ENCODE results near the gene CPN1.

The CPN1 gene

GRCh38 chr10:100021322-100021721, 60.3 kb downstream of the CPN1 start:
- no peak overlapping the region for H3K27ac ChIP-seq (ENCODE audit: low read length, poor library complexity, severe bottlenecking)
- H3K9ac ChIP-seq (ENCODE audit: low read length): no peak overlapping the region
- H3K14ac ChIP-seq (ENCODE audit: low read length in 2 of 2): no peak overlapping the region
- no peaks in the 10 kb centered on the region for H3K36me3 ChIP-seq (ENCODE audit: control insufficient read depth in 1 of 2, insufficient read depth in 2 of 2, low read depth in 1 of 2, low read length in 2 of 2)
- no peak overlapping the region for H2AK5ac ChIP-seq (ENCODE audit: low read length, severe bottlenecking)
- H3K9me3 ChIP-seq (ENCODE audit: control insufficient read depth, low read length): no peaks in the 10 kb centered on the region
- H4K91ac ChIP-seq (ENCODE audit: low read length): no peak overlapping the region
- H3K27me3 ChIP-seq (ENCODE audit: control insufficient read depth in 1 of 2, insufficient read depth in 1 of 2, low read length in 2 of 2): no peaks in the 10 kb centered on the region
- no peak for DNase-seq
- H3K4me1 ChIP-seq (ENCODE audit: control insufficient read depth, insufficient read depth, low read depth, low read length): peaks cover 13% of the 10 kb centered on the region
- H2BK5ac ChIP-seq (ENCODE audit: low read depth, low read length, poor library complexity, severe bottlenecking): no peak overlapping the region
- no peak overlapping the region for H3K4me2 ChIP-seq (ENCODE audit: low read length, poor library complexity, severe bottlenecking)
- H3K79me1 ChIP-seq (replicated peaks; ENCODE audit: low read length, poor library complexity, severe bottlenecking): no peaks in the 10 kb centered on the region
- H2AFZ ChIP-seq (ENCODE audit: low read depth, low read length): no peak overlapping the region
- H3K4ac ChIP-seq (ENCODE audit: low read depth in 1 of 2, low read length in 2 of 2): no peak overlapping the region
- no peak overlapping the region for H3K23ac ChIP-seq (ENCODE audit: low read length in 2 of 2)
- H3K18ac ChIP-seq (ENCODE audit: low read depth in 1 of 2, low read length in 2 of 2): no peak overlapping the region
- no peak overlapping the region for H2BK12ac ChIP-seq (ENCODE audit: low read length in 2 of 2)
- 100% methylated on average over 1 of the region's 1 CpG for WGBS
- H2BK15ac ChIP-seq (ENCODE audit: low read depth, poor library complexity, severe bottlenecking): no peak overlapping the region
- H4K8ac ChIP-seq (ENCODE audit: low read length): no peak overlapping the region
- H2BK120ac ChIP-seq (ENCODE audit: low read depth, low read length): no peak overlapping the region
- H3K4me3 ChIP-seq (ENCODE audit: insufficient read depth in 1 of 2, low read depth in 1 of 2, low read length in 2 of 2): no peak overlapping the region

DNA sequence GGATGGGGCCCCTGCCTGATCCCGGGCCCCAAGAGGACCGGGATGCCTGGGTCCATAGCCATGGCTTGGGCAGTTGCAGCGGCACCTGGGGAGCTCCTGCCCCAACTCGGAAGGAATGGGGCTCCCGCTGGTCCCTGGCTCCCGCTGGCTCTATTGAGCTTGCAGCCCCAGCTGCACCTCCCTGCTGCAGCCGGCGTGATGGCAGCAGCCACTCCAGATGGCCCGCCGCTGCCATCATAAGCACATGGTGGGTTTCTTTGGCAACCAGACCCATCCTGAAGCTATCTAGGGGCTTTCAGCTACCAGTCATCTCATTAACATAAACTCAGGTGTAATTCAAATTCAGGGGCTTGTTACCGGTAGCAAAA, 60.8 kb downstream of the CPN1 start:
- Histone ChIP-seq H3K36me3 (ENCODE audit: control insufficient read depth in 1 of 2, insufficient read depth in 2 of 2, low read depth in 1 of 2, low read length in 2 of 2) (no peaks in the 10 kb centered on the region), H3K14ac (ENCODE audit: low read length in 2 of 2) (no peak overlapping the region), H4K8ac (ENCODE audit: low read length) (no peak overlapping the region), H2BK5ac (ENCODE audit: low read depth, low read length, poor library complexity, severe bottlenecking) (peak overlapping the region; percentile 14), H3K27ac (ENCODE audit: low read length, poor library complexity, severe bottlenecking) (peak overlapping the region; percentile 10), H3K9ac (ENCODE audit: low read length) (no peak overlapping the region), H2AK5ac (ENCODE audit: low read length, severe bottlenecking) (peak overlapping the region; percentile 44), H3K79me1 (replicated peaks; ENCODE audit: low read length, poor library complexity, severe bottlenecking) (no peaks in the 10 kb centered on the region), H3K18ac (ENCODE audit: low read depth in 1 of 2, low read length in 2 of 2) (no peak overlapping the region), H2BK15ac (ENCODE audit: low read depth, poor library complexity, severe bottlenecking) (no peak overlapping the region), H3K4me2 (ENCODE audit: low read length, poor library complexity, severe bottlenecking) (no peak overlapping the region), H4K91ac (ENCODE audit: low read length) (no peak overlapping the region), H2BK120ac (ENCODE audit: low read depth, low read length) (no peak overlapping the region), H3K9me3 (ENCODE audit: control insufficient read depth, low read length) (no peaks in the 10 kb centered on the region), H3K23ac (ENCODE audit: low read length in 2 of 2) (no peak overlapping the region), H3K4me3 (ENCODE audit: insufficient read depth in 1 of 2, low read depth in 1 of 2, low read length in 2 of 2) (no peak overlapping the region), H3K27me3 (ENCODE audit: control insufficient read depth in 1 of 2, insufficient read depth in 1 of 2, low read length in 2 of 2) (no peaks in the 10 kb centered on the region), H2AFZ (ENCODE audit: low read depth, low read length) (no peak overlapping the region), H3K4ac (ENCODE audit: low read depth in 1 of 2, low read length in 2 of 2) (no peak overlapping the region), H3K4me1 (ENCODE audit: control insufficient read depth, insufficient read depth, low read depth, low read length) (peaks cover 13% of the 10 kb centered on the region), H2BK12ac (ENCODE audit: low read length in 2 of 2) (no peak overlapping the region)
- DNase-seq: no peak
- WGBS: 83% methylated on average over 11 of the region's 11 CpGs

DNA sequence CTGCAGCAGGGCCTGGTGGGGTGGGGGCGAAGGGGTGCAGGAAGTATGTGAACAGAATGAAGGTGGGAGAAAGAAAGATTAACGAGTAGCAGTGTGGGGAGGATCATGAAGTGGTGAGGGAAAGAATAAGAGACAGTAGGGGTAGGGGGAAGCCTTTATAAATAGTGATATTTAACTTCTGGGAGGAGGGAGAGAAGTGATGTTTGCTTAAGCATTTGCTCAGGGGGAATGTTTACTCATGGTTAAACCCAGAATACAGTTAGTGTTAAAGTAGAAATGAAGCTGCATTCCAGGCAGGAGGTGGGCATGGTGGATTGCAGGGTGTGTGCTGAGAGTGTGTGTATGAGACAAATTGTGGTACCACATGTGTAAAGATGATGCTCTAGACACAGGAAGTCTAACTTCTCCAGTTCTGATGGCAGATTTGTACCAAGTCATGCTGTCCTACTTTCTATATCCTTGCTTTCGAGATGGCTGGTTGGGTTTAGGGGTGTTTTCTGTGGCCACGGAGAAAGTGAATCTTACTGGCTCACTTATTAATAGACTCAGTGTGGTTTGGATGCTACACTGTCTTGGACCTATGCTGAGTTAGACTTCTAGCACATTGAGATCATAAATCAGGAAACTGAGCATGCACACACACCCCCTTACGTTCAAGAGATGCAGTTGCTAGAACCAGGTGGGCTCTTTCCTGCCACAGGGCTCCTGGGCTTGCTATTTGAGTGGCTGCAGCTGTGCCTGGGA, 61.4 kb downstream of the CPN1 start:
- H3K4me2 ChIP-seq (ENCODE audit: low read length, poor library complexity, severe bottlenecking): peak overlapping the region; percentile 21
- no peak overlapping the region for H3K4me3 ChIP-seq (ENCODE audit: insufficient read depth in 1 of 2, low read depth in 1 of 2, low read length in 2 of 2)
- no peak overlapping the region for H2BK15ac ChIP-seq (ENCODE audit: low read depth, poor library complexity, severe bottlenecking)
- peak overlapping the region; percentile 70 for H2AK5ac ChIP-seq (ENCODE audit: low read length, severe bottlenecking)
- H3K79me1 ChIP-seq (replicated peaks; ENCODE audit: low read length, poor library complexity, severe bottlenecking): no peaks in the 10 kb centered on the region
- H4K91ac ChIP-seq (ENCODE audit: low read length): no peak overlapping the region
- no peak overlapping the region for H2BK12ac ChIP-seq (ENCODE audit: low read length in 2 of 2)
- H3K23ac ChIP-seq (ENCODE audit: low read length in 2 of 2): peak overlapping the region in 1 of 2 experiments; percentile 80
- 79% methylated on average over 5 of the region's 5 CpGs for WGBS
- no peaks in the 10 kb centered on the region for H3K27me3 ChIP-seq (ENCODE audit: control insufficient read depth in 1 of 2, insufficient read depth in 1 of 2, low read length in 2 of 2)
- H3K27ac ChIP-seq (ENCODE audit: low read length, poor library complexity, severe bottlenecking): peak overlapping the region; percentile 81
- H3K9me3 ChIP-seq (ENCODE audit: control insufficient read depth, low read length): no peaks in the 10 kb centered on the region
- peak overlapping the region in 1 of 2 experiments; percentile 41 for H3K4ac ChIP-seq (ENCODE audit: low read depth in 1 of 2, low read length in 2 of 2)
- peak overlapping the region; percentile 29 for H4K8ac ChIP-seq (ENCODE audit: low read length)
- no peak overlapping the region for H3K14ac ChIP-seq (ENCODE audit: low read length in 2 of 2)
- H2BK120ac ChIP-seq (ENCODE audit: low read depth, low read length): no peak overlapping the region
- H3K4me1 ChIP-seq (ENCODE audit: control insufficient read depth, insufficient read depth, low read depth, low read length): peaks cover 11% of the 10 kb centered on the region
- H3K9ac ChIP-seq (ENCODE audit: low read length): no peak overlapping the region
- peak overlapping the region; percentile 84 for H2BK5ac ChIP-seq (ENCODE audit: low read depth, low read length, poor library complexity, severe bottlenecking)
- no peaks in the 10 kb centered on the region for H3K36me3 ChIP-seq (ENCODE audit: control insufficient read depth in 1 of 2, insufficient read depth in 2 of 2, low read depth in 1 of 2, low read length in 2 of 2)
- DNase-seq: no peak
- H3K18ac ChIP-seq (ENCODE audit: low read depth in 1 of 2, low read length in 2 of 2): no peak overlapping the region
- H2AFZ ChIP-seq (ENCODE audit: low read depth, low read length): peak overlapping the region; percentile 42

DNA sequence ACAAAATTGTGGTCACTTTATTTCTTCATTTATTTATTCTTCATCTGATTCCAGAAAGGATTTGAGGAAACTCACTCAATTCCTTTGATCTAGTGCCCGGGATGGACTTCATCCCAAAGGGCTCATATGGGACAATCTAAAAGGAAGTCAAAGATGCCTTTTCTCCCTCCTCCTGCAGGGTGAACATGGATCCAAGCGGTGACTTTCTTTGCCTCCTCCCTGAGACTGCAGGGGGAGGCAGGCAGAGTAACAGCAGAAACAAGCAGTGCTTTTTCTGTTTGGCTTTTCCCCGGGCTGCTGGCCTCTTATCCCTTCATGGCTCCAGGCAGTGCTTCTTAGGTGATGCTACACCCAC, 61.9 kb downstream of the CPN1 start:
- H3K79me1 ChIP-seq (replicated peaks; ENCODE audit: low read length, poor library complexity, severe bottlenecking): no peaks in the 10 kb centered on the region
- peak overlapping the region; percentile 70 for H2AK5ac ChIP-seq (ENCODE audit: low read length, severe bottlenecking)
- H3K4ac ChIP-seq (ENCODE audit: low read depth in 1 of 2, low read length in 2 of 2): peak overlapping the region in 1 of 2 experiments; percentile 41
- H3K23ac ChIP-seq (ENCODE audit: low read length in 2 of 2): peak overlapping the region in 1 of 2 experiments; percentile 80
- peak overlapping the region; percentile 42 for H2AFZ ChIP-seq (ENCODE audit: low read depth, low read length)
- no peak overlapping the region for H2BK12ac ChIP-seq (ENCODE audit: low read length in 2 of 2)
- peak overlapping the region; percentile 81 for H3K27ac ChIP-seq (ENCODE audit: low read length, poor library complexity, severe bottlenecking)
- peak overlapping the region in 1 of 2 experiments; percentile 9 for H3K14ac ChIP-seq (ENCODE audit: low read length in 2 of 2)
- H3K4me3 ChIP-seq (ENCODE audit: insufficient read depth in 1 of 2, low read depth in 1 of 2, low read length in 2 of 2): no peak overlapping the region
- H3K27me3 ChIP-seq (ENCODE audit: control insufficient read depth in 1 of 2, insufficient read depth in 1 of 2, low read length in 2 of 2): no peaks in the 10 kb centered on the region
- H3K4me1 ChIP-seq (ENCODE audit: control insufficient read depth, insufficient read depth, low read depth, low read length): peaks cover 9% of the 10 kb centered on the region
- H3K36me3 ChIP-seq (ENCODE audit: control insufficient read depth in 1 of 2, insufficient read depth in 2 of 2, low read depth in 1 of 2, low read length in 2 of 2): no peaks in the 10 kb centered on the region
- no peak overlapping the region for H4K91ac ChIP-seq (ENCODE audit: low read length)
- DNase-seq: peak; percentile 18
- peak overlapping the region; percentile 84 for H2BK5ac ChIP-seq (ENCODE audit: low read depth, low read length, poor library complexity, severe bottlenecking)
- H3K9me3 ChIP-seq (ENCODE audit: control insufficient read depth, low read length): no peaks in the 10 kb centered on the region
- H2BK120ac ChIP-seq (ENCODE audit: low read depth, low read length): no peak overlapping the region
- H4K8ac ChIP-seq (ENCODE audit: low read length): no peak overlapping the region
- WGBS: 56% methylated on average over 3 of the region's 3 CpGs
- H3K18ac ChIP-seq (ENCODE audit: low read depth in 1 of 2, low read length in 2 of 2): no peak overlapping the region
- peak overlapping the region; percentile 21 for H3K4me2 ChIP-seq (ENCODE audit: low read length, poor library complexity, severe bottlenecking)
- no peak overlapping the region for H2BK15ac ChIP-seq (ENCODE audit: low read depth, poor library complexity, severe bottlenecking)
- H3K9ac ChIP-seq (ENCODE audit: low read length): no peak overlapping the region
